ENCODE measurements around the gene DCUN1D2.

DCUN1D2 gene

DNA sequence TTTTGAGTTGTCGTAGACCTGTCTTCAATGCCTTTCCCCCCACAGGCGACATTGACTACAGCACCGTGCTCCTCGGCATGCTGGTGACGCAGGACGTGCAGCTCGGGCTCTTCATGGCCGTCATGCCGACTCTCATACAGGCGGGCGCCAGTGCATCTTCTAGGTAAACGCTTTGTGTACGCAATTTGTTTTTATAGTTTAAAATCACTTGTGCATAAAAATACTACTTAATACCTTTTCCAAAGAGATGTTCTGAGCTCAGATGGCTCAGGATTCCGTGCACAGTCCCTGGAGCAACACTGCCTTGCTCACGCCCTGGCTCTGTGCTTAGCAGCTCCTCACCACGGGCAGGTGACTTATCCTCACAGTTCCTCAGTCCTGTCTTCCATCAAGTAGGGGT is 30.1 kb upstream of the DCUN1D2 start:
- in situ Hi-C loops (cut with MboI; ENCODE audit: low sequenced_read_pairs), result no loop called here

DNA sequence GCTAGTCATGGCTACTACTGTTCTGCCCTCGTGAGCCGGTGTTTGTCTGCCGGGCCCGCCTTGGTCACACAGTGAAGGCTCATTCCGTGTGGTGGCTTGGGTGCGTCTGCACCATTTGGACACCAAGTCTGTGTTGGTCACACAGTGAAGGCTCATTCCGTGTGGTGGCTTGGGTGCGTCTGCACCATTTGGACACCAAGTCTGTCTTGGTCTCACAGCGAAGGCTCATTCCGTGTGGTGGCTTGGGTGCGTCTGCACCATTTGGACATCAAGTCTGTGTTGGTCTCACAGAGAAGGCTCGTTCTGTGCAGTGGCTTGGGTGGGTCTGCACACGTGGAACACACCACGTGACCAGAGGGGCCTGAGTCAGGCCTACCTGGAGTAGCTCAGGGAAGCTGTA is 29.0 kb upstream of the DCUN1D2 start:
- in situ Hi-C loops (cut with MboI; ENCODE audit: low sequenced_read_pairs), result no loop called here

DNA sequence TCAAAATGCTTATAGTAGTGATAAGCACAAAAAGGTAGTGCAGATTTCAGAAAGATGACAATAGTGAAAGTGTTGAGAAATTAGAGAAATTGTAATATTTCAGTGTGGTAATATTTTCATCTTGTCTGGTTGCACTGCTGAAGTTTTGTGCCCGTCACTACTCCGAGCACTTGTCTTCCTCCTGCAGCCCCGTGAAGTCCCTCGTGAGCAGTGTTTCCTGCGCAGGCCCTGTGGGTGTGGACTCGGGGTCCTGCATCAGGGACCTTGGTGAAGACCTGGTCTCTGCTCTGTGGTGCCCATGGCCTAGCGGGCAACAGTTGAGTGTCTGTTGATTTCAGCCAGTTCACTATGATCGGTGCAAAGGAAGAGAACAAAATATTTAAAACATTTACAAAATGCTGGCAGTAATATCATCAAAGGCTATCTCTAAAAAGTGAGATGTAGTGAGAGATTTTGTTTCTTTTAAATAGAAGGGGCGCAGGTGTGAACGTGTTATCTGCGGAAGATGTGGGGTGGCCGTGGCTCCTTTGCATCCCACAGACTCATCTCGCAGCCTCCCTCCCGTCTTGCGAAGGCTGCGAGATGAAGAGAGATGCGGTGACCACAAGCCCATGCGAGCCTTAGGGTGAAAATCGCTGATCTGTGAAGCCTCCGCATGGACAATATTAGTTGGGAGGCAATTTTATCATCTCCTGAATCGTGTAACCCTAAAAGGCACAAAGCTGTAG is 27.7 kb upstream of the DCUN1D2 start:
- in situ Hi-C loops (cut with MboI; ENCODE audit: low sequenced_read_pairs), result no loop called here

DNA sequence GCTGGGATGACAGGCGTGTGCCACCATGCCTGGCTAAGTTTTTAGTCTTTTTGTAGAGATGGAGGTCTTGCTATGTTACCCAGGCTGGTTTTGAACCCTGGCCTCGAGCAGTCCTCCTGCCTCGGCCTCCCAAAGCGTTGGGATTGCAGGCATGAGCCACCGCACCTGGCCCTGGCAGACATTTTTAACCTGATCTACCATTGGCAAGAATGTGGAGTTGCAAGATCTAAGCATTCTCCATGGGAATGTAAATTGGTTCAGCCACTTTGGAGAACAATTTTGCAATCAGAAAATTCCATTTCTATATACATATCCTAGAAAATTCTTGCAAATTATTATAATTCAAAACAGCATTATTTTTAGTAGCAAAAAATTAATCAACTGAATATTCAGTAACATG is 24.3 kb upstream of the DCUN1D2 start:
- in situ Hi-C loops (cut with MboI; ENCODE audit: low sequenced_read_pairs), result no loop called here

DNA sequence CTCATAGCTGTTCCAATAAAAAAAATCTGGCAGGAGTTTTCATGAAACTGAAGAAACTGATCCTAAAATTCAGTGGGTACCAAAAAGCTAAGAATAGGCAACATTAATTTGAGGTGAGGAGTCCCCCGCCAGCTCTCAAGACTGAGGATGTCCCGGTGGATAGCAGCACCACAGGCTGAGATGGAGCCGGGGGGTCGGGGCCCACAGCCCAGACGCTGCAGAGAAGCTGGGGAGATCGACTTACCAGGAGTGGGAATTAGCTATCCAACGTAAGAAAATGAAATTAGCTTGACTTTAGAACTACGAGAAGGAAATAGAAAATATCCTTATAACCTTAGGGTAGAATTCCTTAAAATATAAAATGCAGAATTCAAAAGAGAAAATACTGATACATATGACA is 23.2 kb upstream of the DCUN1D2 start:
- in situ Hi-C loops (cut with MboI; ENCODE audit: low sequenced_read_pairs), result no loop called here

DNA sequence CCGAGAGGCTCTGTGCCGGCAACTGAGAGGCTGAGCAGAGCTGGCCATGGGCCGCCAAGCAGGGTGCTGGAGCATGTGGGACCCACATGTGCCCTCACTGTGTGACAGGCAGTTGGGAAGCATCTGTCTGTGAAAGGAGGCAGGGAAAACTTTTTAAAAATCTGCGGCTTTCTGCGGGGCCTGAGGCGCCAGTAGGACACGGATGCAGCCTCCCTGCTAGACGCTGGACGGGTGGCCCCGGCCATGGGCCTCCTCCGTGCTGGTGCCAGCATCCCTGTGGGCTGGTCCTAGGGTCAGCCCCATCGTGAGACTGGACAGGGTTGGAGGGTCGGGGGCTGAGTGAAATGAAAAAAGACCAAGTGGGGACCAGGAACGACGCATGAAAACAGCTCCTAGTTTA is 20.9 kb upstream of the DCUN1D2 start:
- in situ Hi-C loops (cut with MboI; ENCODE audit: low sequenced_read_pairs), result no loop called here

DNA sequence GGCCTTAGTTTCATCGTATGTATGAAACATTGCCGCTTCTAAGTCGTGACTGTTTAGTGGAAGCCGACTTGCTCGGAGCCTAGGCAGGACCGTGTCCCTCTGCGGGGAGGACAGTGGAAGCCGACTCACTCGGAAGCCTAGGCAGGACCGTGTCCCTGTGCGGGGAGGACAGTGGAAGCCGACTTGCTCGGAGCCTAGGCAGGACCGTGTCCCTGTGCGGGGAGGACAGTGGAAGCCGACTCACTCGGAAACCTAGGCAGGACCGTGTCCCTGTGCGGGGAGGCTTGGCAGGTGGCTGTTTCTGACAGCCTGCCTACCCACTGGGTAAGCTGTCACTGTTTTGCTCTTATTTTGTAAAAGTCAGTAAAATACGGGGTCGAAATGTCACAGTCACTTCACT is 20.4 kb upstream of the DCUN1D2 start:
- in situ Hi-C loops (cut with MboI; ENCODE audit: low sequenced_read_pairs), result no loop called here

DNA sequence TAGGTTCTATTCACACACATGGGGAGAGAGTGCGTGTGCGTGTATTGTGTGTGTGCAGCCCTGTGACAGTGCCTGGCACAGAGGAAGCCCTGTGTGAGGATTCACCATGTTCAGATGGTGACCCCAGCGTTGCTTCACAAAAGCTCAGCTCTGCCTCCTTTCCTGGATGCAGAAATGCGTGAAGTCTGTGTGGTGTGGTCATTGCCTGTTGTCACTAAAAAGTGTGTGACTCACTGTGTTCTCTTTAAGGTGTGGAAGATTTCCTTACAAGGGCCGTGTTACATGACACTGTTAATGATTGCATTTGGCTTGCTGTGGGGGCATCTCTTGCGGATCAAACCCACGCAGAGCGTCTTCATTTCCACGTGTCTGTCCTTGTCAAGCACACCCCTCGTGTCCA is 19.5 kb upstream of the DCUN1D2 start:
- in situ Hi-C loops (cut with MboI; ENCODE audit: low sequenced_read_pairs), result no loop called here

DNA sequence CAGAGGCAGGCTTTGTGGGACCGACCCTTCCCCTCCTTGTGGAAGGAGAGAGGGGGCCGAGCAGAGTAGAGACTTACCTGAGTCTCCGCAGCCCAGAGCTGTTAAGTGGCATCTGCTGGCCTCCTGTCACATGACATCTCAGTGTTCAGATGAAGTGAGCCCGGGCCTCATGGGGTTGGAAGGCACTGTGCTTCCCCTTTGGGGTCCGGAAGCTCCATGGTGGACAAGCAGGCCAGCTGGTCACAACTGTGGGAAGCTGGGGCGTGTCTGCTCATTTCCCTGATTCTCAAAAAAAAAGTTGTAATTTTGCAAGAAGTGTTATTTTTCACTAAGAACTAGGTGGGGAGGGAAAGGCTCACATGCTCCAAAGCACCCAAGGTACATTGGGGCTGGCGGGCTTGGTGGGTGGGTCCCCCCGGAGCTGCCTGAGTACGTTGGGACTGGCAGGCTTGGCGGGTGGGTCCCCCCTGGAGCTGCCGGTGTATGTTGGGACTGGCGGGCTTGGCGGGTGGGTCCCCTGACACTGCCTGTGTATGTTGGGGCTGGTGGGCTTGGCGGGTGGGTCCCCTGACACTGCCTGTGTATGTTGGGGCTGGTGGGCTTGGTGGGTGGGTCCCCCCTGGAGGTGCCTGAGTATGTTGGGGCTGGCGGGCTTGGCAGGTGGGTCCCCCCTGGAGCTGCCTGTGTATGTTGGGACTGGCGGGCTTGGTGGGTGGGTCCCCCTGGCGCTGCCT is 18.2 kb upstream of the DCUN1D2 start:
- in situ Hi-C loops (cut with MboI; ENCODE audit: low sequenced_read_pairs), result no loop called here

DNA sequence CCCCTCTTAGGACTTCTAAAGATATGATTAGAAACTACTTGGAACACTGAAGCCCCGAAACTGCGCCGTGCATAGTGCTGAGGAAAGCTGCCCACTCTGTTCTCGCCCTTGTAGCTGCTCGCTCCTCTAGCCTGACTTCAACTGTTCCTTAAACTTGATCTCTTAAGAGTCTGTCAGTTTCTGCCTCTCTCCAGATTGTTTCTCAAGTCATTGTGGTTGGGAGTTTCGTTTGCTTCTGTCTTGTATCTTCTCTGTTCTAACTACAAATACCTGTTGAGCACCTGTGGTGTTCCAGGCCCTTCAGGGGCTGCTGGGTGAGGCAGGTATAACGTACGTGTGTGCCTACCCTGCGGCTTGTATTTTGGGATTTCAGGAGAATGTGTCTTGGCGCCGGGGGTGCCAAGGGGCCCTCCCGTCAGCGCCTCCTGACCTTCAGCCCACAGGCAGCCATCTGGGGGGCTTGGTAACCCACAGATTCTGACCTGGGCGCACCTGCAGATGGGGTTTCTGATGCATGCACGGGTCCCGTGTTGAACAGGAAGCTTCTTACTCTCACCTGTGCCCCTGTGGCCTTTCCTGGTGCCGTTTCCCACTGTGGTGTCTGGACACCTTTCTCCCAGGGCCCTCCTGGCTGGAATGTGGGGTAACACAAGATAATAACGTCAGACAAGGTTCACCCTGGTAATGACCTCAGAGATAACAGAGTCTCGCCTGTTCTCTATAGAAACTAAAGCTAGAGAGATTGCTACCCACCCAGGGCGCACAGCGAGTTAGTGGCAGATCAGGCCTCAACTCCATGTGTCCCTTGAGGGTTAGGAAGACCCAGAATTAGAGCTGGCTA is 17.2 kb upstream of the DCUN1D2 start:
- in situ Hi-C loops (cut with MboI; ENCODE audit: low sequenced_read_pairs), result no loop called here

DNA sequence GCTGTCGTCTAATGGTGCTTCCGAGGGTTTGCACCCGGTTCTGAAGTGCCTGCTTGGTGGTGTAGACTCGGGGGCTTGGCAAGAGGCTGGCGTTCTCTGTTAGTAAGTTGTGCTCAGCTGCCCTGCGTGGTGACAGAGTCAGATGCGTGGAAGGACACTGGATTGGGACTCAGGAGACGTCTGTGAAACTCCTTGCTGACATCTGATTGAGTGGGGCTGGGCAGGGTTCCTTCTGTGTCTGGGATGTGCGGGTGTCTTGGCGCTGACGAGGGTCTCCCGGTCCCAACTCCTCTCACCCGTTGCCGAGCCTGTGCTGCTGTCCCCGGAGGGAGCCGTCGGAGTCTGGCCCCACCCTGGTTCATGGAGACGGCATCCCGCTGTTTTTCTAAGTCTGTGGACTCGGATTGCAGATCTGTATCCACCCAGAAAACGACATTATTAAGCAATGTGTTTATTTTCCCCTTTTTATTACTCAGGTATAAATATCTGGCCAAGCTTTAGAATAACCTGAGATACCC is 16.4 kb upstream of the DCUN1D2 start:
- in situ Hi-C loops (cut with MboI; ENCODE audit: low sequenced_read_pairs), result no loop called here

DNA sequence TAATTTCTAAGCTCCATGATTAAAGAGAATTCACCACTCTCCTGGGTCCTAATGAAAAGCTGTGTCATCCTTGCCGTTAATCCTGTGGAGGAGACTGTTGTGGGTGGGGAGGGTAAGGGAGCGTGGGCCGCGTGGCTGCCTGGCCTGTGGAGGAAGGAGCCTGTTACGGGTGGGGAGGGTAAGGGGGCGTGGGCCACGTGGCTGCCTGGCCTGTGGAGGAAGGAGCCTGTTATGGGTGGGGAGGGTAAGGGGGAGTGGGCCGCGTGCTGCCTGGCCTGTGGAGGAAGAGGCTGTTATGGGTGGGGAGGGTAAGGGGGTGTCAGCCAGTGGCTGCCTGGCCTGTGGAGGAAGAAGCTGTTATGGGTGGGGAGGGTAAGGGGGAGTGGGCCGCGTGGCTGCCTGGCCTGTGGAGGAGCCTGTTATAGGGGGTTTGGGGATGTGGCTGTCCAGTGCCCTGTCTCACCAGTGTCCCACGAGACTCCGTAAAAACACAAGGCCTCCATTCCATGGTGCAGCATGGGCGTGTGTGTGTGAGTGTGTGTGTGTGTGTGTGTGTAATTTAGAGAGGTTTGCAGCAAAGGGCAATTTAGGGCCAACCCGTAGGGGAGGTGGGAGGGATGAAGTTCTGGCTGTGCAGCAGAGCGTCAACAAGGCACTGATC is 15.6 kb upstream of the DCUN1D2 start:
- in situ Hi-C loops (cut with MboI; ENCODE audit: low sequenced_read_pairs), result no loop called here

DNA sequence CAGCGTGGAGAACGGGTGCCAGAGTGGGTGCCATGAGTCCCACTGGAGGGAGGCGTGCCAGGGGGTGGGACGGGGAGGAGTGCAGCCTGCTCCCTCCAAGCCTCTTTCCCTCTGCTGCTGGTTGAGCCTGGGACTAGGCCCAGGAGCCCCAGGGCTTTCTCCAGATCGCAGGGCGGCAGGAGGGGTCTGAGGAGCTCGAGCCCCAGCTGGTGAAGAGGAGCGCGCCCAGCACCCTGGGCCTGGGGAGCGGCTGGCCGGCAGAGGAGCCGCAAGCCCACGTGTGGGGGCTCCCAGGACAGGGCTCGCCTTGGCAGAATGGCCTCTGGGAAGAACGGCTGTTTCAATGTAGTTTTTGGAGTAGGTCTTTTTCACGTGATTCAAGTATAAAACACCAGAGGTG is 12.2 kb upstream of the DCUN1D2 start:
- in situ Hi-C loops (cut with MboI; ENCODE audit: low sequenced_read_pairs), result no loop called here

DNA sequence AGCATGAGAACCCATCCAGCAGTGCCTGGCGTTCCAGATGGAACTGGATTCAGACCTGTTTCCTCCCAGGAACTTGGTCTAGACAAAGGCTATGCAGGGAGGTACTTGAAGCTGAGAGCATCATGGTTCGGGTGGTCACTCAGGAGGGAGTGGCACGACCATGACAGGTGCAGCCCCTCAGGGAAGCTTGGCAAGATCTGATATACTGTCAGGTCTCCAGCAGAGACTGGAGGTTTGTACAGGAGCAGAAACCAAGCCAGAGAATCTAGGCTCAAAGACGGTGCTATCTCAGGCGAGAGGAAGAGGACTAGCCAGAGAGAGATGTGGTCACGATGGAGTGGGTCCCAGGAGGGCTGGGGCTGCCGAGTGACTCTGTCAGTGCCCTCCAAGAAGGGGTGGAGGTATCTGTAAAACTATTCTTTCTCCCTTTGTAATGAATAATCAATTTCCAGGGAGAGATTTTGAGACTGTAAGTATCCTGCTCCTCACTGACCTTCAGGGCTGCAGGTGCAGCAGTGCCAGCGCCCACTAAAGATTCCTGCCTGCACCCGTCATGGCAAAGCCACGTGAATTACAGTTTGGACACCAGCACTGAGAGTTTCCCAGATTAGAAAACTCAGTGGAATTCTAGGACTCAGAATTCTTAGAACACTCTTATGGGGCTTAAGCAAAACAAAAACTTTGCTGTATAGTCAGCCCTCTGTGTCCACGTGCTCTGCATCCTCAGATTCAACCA is 10.2 kb upstream of the DCUN1D2 start:
- in situ Hi-C loops (cut with MboI; ENCODE audit: low sequenced_read_pairs), result no loop called here

DNA sequence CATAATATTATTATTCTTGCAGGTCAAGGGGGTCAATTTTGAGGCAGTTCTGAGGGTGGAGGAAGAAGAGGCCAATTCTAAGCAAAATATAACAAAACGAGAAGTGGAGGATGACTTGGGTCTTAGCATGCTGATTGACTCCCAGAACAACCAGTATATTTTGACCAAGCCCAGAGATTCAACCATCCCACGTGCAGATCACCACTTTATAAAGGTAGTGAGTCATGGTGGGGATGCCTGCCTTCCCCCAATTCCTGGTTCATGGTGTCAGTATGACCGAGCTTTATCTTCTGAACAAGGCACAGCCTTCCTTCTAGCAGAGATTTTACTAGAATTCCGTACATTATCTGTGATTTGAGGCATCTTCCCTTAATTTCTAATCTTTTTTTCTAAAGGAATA is 9.4 kb upstream of the DCUN1D2 start:
- in situ Hi-C loops (cut with MboI; ENCODE audit: low sequenced_read_pairs), result no loop called here

DNA sequence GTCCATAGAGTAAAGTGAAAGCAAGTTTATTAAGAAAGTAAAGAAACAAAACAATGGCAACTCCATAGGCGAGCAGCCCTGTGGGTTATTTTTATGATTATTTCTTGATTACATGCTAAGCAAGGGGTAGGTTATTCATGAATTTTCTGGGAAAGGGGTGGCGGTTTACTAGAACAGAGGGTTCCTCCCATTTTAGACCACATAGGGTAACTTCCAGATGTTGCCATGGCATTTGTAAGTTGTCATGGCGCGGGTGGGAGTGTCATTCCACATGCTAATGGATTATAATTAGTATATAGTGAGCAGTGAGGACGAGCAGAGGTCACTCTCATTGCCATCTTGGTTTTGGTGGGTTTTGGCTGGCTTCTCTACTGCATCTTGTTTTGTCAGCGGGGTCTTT is 8.4 kb upstream of the DCUN1D2 start:
- in situ Hi-C loops (cut with MboI; ENCODE audit: low sequenced_read_pairs), result no loop called here

DNA sequence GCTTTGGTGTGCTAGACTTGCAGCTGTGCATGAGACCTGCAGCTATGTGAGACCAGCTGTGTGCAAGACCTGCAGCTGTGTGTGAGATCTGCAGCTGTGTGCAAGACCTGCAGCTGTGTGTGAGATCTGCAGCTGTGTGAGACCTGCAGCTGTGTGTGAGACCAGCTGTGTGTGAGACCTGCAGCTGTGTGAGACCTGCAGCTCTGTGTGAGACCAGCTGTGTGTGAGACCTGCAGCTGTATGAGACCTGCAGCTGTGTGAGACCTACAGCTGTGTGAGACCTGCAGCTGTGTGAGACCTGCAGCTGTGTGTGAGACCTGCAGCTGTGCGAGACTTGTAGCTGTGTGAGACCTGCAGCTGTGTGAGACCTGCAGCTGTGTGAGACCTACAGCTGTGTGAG is 6.7 kb upstream of the DCUN1D2 start:
- in situ Hi-C loops (cut with MboI; ENCODE audit: low sequenced_read_pairs), result no loop called here

DNA sequence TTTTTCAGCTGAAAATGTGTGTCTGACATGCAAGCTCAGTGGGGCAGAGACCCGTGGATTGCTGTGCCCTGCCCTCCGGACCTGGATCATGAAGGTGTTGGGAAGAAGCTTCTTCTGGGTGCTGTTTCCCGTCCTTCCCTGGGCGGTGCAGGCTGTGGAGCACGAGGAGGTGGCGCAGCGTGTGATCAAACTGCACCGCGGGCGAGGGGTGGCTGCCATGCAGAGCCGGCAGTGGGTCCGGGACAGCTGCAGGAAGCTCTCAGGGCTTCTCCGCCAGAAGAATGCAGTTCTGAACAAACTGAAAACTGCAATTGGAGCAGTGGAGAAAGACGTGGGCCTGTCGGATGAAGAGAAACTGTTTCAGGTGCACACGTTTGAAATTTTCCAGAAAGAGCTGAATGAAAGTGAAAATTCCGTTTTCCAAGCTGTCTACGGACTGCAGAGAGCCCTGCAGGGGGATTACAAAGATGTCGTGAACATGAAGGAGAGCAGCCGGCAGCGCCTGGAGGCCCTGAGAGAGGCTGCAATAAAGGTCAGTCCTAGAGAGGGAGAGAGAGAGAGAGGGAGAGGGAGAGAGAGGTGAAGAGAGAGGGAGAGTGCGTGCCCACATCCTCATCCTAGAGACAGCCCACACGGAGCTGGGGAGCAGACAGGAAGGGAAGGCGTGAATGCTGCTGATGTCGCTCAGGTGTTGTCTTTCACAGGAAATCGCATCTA is 5.1 kb upstream of the DCUN1D2 start:
- in situ Hi-C loops (cut with MboI; ENCODE audit: low sequenced_read_pairs), result no loop called here

DNA sequence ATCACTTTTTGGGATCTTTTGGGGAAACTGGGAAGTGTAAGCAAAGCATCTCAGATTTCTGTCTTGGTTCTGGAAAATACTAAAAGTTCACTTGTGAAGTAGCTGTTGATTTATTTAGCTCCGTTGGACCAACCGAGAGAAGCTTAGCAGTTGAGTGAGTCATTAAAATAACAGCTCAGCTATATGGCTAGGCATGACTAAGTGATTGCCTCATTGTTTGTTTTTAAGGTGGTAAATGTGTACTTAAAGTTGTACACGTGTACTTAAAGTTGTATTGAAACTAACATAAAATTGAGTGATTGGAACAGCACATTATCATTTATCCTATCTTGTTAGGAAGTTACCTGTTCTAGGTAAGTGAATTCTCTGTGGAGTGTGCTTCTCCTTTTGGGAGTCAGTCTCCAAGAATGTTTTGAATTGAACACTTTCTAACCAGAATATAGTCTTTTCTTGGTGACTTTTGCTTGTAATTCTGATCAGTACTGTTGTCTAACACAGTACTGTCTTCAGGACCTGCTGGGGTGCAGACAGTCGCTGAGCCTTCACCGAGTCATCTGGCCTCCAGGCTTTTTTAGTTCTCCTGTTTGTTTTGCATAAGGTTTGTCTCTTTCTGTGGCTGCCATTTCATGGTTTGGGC is 2.9 kb upstream of the DCUN1D2 start:
- in situ Hi-C loops (cut with MboI; ENCODE audit: low sequenced_read_pairs), result no loop called here
